HL-60/S4 treated with phorbol 12-myristate 13-acetate at 8.2 ng/mL for 4 days and 3 days (cell line): ENCODE measurements around the gene KANSL1L.

ENCODE experiments used
- in situ Hi-C: fragments of 300-500 bp; cut with MboI; formaldehyde crosslinking; loops from 2 replicates; pipeline ENCODE4 v1.15.0; 2022; ENCODE audit warnings: low sequenced_read_pairs

The KANSL1L gene

DNA sequence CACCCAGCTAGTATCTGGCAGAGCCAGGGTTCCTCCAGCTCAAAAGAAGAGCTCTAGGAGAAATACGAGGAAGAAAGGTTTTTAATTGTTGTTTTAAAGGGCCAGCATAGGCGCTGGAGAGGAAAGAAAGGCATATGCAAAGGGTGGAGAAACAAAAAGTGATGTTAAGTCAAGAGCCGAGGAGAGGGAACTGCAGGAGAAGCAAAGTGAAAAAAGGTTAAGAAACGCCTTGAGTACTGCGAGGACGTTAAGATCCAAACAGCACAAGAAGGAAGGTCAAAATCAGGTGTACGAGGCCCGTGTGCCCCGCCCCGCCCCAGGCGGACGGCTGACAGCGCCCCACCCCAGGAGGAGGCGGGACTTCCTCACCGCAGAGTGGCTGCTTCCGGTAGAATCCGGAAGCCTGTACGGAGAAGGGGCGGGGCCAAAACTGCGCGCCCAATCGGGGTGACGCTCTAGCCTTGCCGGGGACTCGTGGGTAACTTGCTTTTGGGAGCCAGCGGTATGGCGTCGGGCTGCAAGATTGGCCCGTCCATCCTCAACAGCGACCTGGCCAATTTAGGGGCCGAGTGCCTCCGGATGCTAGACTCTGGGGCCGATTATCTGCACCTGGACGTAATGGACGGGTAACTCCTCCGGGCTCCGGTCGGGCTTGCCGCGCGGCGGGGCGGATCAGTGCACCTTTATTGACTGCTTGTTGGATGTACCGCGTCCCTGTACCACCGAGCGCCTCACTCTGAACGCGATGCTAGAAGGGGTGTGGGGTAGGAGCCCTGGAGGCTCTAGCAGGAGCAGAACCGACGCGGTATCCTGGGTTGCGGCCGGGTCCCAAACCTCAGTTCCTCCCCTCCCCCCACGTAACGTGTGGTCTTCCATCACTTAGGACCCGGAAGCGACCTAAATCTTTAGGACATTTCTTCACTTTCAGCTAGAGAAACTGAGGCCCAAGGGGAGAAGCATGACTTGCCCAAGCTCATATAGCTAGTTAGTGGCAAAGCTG lies 168.8 kb downstream of the KANSL1L start, which contains the start of gene RPE:
Gene RPE, plus strand, starts transcription at position 481 of the 1,000 bp plus-strand sequence. Its CDS starts 24 bp downstream, at position 505.
- in situ Hi-C loops: no loop called here

DNA sequence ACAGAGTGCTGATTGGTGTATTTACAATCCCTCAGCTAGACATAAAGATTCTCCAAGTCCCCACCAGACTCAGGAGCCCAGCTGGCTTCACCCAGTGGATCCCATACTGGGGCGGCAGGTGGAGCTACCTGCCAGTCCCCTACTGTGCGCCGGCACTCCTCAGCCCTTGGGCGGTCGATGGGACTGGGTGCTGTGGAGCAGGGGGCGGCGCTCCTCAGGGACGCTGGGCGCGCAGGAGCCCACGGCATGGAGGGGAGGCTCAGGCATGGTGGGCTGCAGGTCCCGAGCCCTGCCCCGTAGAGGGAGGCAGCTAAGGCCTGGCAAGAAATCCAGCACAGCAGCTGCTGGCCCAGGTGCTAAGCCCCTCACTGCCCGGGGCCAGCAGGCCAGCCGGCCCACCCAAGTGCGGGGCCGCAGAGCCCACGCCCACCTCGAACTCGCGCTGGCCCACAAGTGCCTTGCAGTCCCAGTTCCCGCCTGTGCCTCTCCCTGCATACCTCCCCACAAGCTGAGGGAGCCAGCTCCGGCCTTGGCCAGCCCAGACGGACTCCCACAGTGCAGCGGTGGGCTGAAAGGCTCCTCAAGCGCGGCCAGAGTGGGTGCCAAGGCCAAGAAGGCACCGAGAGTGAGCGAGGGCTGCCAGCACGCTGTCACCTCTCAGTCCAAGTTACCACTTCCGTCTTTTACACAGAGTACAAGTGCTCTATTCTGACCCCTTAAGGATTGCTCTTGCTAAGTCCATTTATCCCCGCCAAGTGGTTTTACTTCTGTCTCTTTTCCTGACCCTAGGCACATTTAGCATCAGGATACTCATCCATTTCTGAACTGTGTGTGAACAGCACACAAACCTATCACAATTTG lies 170.5 kb downstream of the KANSL1L start:
- in situ Hi-C loops: no loop called here

DNA sequence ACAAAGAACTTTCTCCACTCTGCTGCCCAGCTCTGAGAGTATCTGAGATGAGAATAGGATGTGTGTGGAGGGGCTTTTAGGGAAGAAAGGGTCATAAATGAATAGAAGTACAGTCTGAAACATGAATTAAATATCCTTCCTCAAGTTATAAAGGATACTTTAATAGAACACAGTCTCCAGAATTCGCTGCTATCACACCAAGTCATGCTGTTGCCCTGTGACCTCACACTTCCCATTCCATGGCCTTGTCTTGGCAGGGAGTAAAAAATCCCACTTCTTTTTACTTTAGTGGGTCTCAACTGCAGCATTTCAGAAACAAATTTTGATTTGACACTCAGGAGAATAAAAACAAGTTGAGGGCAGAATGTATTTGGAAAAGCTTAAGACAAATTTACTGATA lies 172.6 kb downstream of the KANSL1L start:
- in situ Hi-C loops: no loop called here

DNA sequence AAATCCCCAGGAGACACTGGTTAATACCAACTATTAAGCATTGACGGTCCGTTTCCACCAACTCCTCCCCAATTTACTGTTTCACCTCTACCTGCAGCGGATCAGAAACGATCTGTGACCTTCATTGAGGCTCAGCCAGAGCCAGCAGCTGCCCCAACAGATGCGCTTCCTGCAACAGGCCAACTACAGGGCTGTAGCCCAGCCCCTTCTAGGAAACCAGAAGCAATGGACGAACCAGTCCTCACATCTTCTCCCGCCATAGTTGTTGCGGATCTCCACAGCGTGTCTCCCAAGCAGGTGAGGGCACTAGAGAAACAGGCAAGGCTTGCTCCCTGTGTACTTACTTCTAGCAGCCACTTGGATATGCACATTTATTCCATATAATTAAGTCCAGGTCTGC lies 177.2 kb downstream of the KANSL1L start:
- in situ Hi-C loops: no loop called here

DNA sequence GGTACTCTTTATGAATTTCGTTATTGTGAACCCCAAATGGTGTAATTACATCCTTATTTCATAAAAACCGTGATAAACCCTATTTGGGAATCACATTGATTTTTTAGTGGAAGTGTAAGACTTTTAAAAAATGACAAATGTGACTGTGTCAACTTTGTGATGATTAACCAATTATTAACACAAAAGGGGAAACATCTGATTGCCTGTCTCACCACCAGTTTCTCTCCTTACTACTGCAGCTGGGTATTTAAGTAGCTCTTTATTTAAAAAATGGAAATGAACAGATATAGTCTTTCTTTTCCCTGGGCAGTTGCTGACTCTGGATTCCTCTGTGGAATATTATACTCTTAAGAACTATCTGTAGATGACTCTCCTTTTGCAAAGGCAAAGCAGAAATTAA lies 180.4 kb downstream of the KANSL1L start:
- in situ Hi-C loops: no loop called here

DNA sequence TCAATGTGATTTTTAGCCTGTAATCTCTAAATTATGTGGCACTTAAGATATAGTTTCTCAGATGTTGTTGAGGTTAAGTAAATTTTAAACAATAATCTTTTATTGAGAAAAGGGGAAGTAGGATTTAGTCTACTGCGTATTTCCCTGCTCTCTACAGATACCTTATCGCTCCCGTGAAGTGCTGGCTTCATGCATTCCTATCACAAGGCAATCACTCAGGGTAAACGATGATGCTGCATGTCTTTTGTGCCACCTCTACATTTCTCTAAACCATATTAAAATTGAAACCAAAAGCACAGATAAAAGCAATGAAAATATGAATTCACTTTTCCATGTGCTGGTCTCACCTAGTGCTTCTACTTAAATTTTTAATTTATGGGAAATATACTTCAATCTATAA lies 183.2 kb downstream of the KANSL1L start:
- in situ Hi-C loops: no loop called here

GRCh38 chr2:209986415-209986814 lies 184.8 kb downstream of the KANSL1L start:
- in situ Hi-C loops: no loop called here

- in situ Hi-C loops: no loop called here
Observed at GRCh38 chr2:209985874-209986273, 185.3 kb downstream of the KANSL1L start.

GRCh38 chr2:209984291-209984690 lies 186.9 kb downstream of the KANSL1L start:
- in situ Hi-C loops: no loop called here

DNA sequence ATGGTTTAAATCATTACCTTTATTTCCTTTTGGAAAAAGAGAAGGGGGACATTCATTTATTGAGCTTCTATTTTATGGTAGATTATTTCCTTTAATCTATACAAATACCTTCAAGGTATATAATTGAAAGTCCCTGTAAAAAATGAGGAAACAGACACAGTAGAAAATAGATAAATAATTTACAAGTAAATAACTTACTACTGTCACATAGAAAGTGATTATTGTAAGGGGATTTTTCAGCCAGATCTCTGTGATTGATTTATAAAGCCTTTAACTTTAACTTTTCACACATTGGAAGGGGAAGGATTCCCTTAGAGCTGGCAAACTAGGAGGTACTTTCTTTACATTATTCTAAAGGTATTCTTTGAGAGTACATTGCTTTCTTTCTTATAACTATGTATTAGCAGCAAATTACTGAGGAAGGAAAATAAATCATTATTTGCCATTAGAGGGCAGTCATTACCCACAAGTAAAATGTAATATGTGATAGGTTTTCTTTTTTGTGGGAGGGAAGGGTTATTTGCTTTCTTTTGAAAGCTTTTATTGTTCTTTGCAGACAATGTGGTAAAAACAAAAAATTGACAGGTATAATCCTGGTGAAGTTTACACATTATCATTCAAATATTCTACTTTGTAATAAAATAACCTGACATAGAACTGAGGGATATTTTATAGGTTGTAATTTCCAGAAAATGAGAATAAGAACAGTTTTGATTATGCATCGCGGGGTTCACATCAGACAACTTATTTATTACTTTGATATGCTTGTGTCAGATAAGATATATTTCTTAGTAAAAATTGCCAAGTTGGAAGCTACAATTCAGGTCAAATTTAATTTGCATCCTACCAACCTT lies 193.6 kb downstream of the KANSL1L start:
- in situ Hi-C loops: loop anchor here (10.0 kb wide), 1 partner anchor 217 kb away; no protein-coding TSS in a partner anchor

- in situ Hi-C loops: loop anchor here (10.0 kb wide), 1 partner anchor 218 kb away; no protein-coding TSS in a partner anchor
Observed at GRCh38 chr2:209976698-209977385, 194.4 kb downstream of the KANSL1L start.

GRCh38 chr2:209974576-209974975 lies 196.6 kb downstream of the KANSL1L start:
- in situ Hi-C loops: loop anchor here (10.0 to 25.0 kb wide), 2 partner anchors 220 to 637 kb away; no protein-coding TSS in a partner anchor

- in situ Hi-C loops: loop anchor here (10.0 to 25.0 kb wide), 2 partner anchors 221 to 636 kb away; no protein-coding TSS in a partner anchor
Observed at GRCh38 chr2:209973328-209973727, 197.9 kb downstream of the KANSL1L start.
